Erythroblast (primary cell): ENCODE measurements around the gene TMEM272.

Experiments used
- GATA1 ChIP-seq: IDR thresholded peaks from 2 replicates; pipeline ENCODE4 v1.6.1; 2011; ENCODE audit warnings: low read depth, mild to moderate bottlenecking, control low read depth, low read length, moderate library complexity
- POLR2A ChIP-seq: IDR thresholded peaks from 2 replicates; pipeline ENCODE4 v1.6.1; 2011; ENCODE audit warnings: mild to moderate bottlenecking, low read length

DNA sequence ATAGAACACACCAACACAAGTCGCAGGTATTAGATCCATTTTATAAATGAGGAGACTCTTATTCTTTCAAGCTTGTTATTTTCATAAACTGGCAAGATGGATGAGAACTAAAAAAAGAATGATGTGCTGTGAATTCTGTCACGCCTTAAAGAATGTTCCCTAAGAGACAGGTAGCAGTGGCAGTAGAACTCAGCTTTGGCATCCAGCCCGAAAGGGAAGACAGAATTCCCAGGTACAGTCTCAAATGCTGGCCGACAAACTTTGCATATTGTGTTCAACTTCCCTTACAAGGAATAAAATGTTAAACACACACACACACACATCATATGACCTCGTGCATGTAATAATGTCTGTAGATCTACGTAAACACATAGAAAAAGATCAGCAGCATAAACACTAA, 3.2 kb downstream of the TMEM272 start:
- TF ChIP-seq POLR2A (no peak), GATA1 (no peak)
